GM23248 (cell line): ENCODE data around the gene EME2.

Experiments
- EZH2 ChIP-seq: fragments of 200-600 bp; sonication (generic); IDR thresholded peaks from 2 replicates; pipeline ENCODE4 v1.6.1; 2018; ENCODE audit warnings: antibody characterized with exemption, mild to moderate bottlenecking; ENCODE audit not compliant: insufficient read depth, poor library complexity, severe bottlenecking
- EZH2phosphoT487 ChIP-seq: fragments of 200-600 bp; sonication (generic); IDR thresholded peaks from 2 replicates; pipeline ENCODE4 v1.6.1; 2018; ENCODE audit warnings: antibody characterized with exemption, moderate library complexity, mild to moderate bottlenecking, low read depth; ENCODE audit not compliant: insufficient read depth

DNA sequence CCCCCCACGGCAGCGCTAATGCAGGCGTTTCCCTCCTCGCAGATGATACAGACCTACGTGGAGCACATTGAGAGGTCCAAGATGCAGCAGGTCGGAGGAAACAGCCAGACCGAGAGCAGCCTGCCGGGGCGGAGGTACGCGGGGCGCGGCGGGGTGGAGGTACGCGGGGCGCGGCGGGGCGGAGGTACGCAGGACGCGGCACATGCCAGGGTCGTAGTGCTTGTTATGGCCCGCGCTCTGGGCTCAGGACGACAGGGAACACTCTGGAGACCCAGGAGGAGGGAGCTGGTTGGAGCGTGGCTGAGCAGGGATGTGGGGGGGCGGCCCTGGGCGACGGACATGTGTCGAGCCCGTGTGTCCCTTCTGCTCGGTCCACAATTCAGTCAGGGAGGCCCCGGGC, 43.2 kb upstream of the EME2 start:
- TF ChIP-seq EZH2 (no peak), EZH2phosphoT487 (no peak)
